HepG2 (cell line): Measurements from ENCODE around the gene APLNR. TPM values are rescaled to one million over a fixed set of nuclear protein-coding genes. Genes with fewer than 3 reads are reported as not detected.
A peak's percentile ranks its signal among the peaks of the same experiment; 100 is the strongest.

Source experiments
- ATAC-seq: fragments of 200-7000 bp; cut with Tn5 transposase; 3 replicates; pipeline ENCODE4 v1.9.1; 2020; ENCODE audit warnings: mild to moderate bottlenecking, moderate library complexity
- BruUV-seq: library from RNA; stranded (reverse); fragments of 400-500 nt; replicated peaks from 2 replicates; lab custom pipeline; 2021; lab: Mats Ljungman, UMichigan
- CTCF ChIA-PET: fragments of 300-600 bp; formaldehyde crosslinking; extraction: SDS; loops from one replicate; lab custom pipeline; 2021; ENCODE audit warnings: low total read pairs, inconsistent platforms, low intra/inter-chr PET ratio; lab: Yijun Ruan, JAX
- POLR2A ChIA-PET: fragments of 350-600 bp; sonication (Branson Sonifier 250); formaldehyde crosslinking; loops from one replicate; lab custom pipeline; 2020; ENCODE audit warnings: antibody characterized with exemption, inconsistent platforms; lab: Yijun Ruan, JAX
- DNase-seq: peaks from one replicate; pipeline ENCODE4 v3.0.0-alpha.2; 2015; ENCODE audit warnings: low spot score
- FAIRE-seq: peaks from 3 replicates; lab custom pipeline; 2011; peaks lifted over from hg19 to GRCh38; lab: Jason Lieb, UNC
- H2AFZ ChIP-seq: one replicate; pipeline ENCODE4 v1.6.1; 2011; ENCODE audit warnings: low read length, inconsistent platforms
- H3K27ac ChIP-seq: fragments of 300-600 bp; 3 replicates; pipeline ENCODE4 v1.8.0; 2011; ENCODE audit warnings: mixed run types, mild to moderate bottlenecking, mixed read lengths, low read length, inconsistent platforms; ENCODE audit not compliant: insufficient read depth; ENCODE audit errors: extremely low read length
- H3K27me3 ChIP-seq, 2 experiments: fragments of 200-600 bp in 1 of 2; 2 replicates in 1 of 2; 3 replicates in 1 of 2; pipeline versions ENCODE4 v1.6.0 to v1.8.0; 2011; ENCODE audit warnings: low read length in 2 of 2, mild to moderate bottlenecking in 2 of 2, moderate library complexity in 2 of 2, inconsistent platforms in 1 of 2; ENCODE audit not compliant: insufficient read depth in 2 of 2, control insufficient read depth in 1 of 2
- H3K36me3 ChIP-seq, 2 experiments: fragments of 200-600 bp in 1 of 2; replicated peaks in 1 of 2; 2 replicates in 1 of 2; 3 replicates in 1 of 2; pipeline versions ENCODE4 v1.5.1 to v1.8.0; 2011; ENCODE audit warnings: low read length in 2 of 2, inconsistent platforms in 1 of 2; ENCODE audit not compliant: insufficient read depth in 2 of 2, control insufficient read depth in 1 of 2
- H3K4me1 ChIP-seq: 2 replicates; pipeline ENCODE4 v1.5.1; 2012; ENCODE audit warnings: low read length, inconsistent platforms; ENCODE audit not compliant: insufficient read depth
- H3K4me2 ChIP-seq: 2 replicates; pipeline ENCODE4 v1.6.0; 2011; ENCODE audit warnings: low read depth, low read length, inconsistent platforms
- H3K4me3 ChIP-seq, 3 experiments: fragments of 200-600 bp in 1 of 3; sonication (generic), shearing (Covaris generic) in 1 of 3; replicated peaks in 1 of 3; 2 replicates each; pipeline ENCODE4 v1.5.1; 2011 to 2016; ENCODE audit warnings: low read length in 3 of 3, inconsistent platforms in 2 of 3, low read depth in 2 of 3, mild to moderate bottlenecking in 2 of 3, control low read depth in 1 of 3, mixed read lengths in 1 of 3; ENCODE audit not compliant: insufficient read depth in 1 of 3
- H3K79me2 ChIP-seq: one replicate; pipeline ENCODE4 v1.6.1; 2011; ENCODE audit warnings: low read length, inconsistent platforms; ENCODE audit not compliant: insufficient read depth
- H3K9ac ChIP-seq: 2 replicates; pipeline ENCODE4 v1.6.0; 2011; ENCODE audit warnings: mild to moderate bottlenecking, low read depth, low read length, inconsistent platforms; ENCODE audit not compliant: insufficient read depth
- H3K9me3 ChIP-seq: 2 replicates; pipeline ENCODE4 v1.5.1; 2012; ENCODE audit warnings: mild to moderate bottlenecking, low read length
- H4K20me1 ChIP-seq: 2 replicates; pipeline ENCODE4 v1.6.0; 2011; ENCODE audit warnings: inconsistent platforms, mild to moderate bottlenecking, low read length, moderate library complexity; ENCODE audit not compliant: insufficient read depth
- ATM ChIP-seq: fragments of 450-650 bp; IDR thresholded peaks from 2 replicates; pipeline ENCODE4 v1.7.1; 2017; ENCODE audit warnings: mild to moderate bottlenecking, borderline replicate concordance
- NAIF1 ChIP-seq: sonication (generic); formaldehyde crosslinking; IDR thresholded peaks from 2 replicates; pipeline ENCODE4 v1.5.0; 2020; ENCODE audit warnings: mild to moderate bottlenecking, missing genetic modification reagents, borderline replicate concordance
- ZNF883 ChIP-seq: sonication (generic); formaldehyde crosslinking; IDR thresholded peaks from 2 replicates; pipeline ENCODE4 v1.5.1; 2020; ENCODE audit warnings: mild to moderate bottlenecking, missing genetic modification reagents; ENCODE audit errors: not compliant biosample characterization
- WGBS: methylation state at CpG from one replicate; pipeline ENCODE4 v1.1.6; 2017; ENCODE audit warnings: low lambda C conversion rate; 5-methylcytosine and 5-hydroxymethylcytosine counted together
- in situ Hi-C: cut with HindIII; loops from 2 replicates; pipeline ENCODE4 v1.10.0; 2017; ENCODE audit warnings: low pct_unique_long_range_greater_than_20kb; ENCODE audit not compliant: extremely low pct_ligation_motif_present
- intact Hi-C: fragments of 100-400 bp; cut with micrococcal nuclease; formaldehyde crosslinking; loops from one replicate; pipeline ENCODE4 v1.10.0; 2022; ENCODE audit not compliant: unreplicated experiment
- polyA plus RNA-seq, 8 experiments: library from polyadenylated mRNA; depleted of rRNA in 3 of 8; stranded (reverse) in 7 of 8; unstranded in 1 of 8; fragments of >200 nt; fragmentation: Illumina TruSeq in 4 of 8; extraction: Trizol in 4 of 8; gene quantifications; 2 replicates each; pipeline versions ENCODE4 v1.2.1 to v1.2.3, GENCODE V29; 2011 to 2016; ENCODE audit warnings: low read depth in 4 of 8, missing spikeins in 1 of 8, mixed read lengths in 1 of 8; ENCODE audit not compliant: insufficient read depth in 1 of 8
- total RNA-seq, 5 experiments: library from RNA; depleted of rRNA; stranded (reverse); fragments of >200 nt; fragmentation: Illumina TruSeq; extraction: Trizol; gene quantifications; 2 replicates each; pipeline ENCODE4 v1.2.3, GENCODE V29; 2016; ENCODE audit warnings: low read depth in 1 of 5

APLNR gene
- total and polyA plus RNA-seq, 2 of the 13 experiments (the other 11 are each of a cell fraction or from before 2014, with no cell fraction given): not detected

DNA sequence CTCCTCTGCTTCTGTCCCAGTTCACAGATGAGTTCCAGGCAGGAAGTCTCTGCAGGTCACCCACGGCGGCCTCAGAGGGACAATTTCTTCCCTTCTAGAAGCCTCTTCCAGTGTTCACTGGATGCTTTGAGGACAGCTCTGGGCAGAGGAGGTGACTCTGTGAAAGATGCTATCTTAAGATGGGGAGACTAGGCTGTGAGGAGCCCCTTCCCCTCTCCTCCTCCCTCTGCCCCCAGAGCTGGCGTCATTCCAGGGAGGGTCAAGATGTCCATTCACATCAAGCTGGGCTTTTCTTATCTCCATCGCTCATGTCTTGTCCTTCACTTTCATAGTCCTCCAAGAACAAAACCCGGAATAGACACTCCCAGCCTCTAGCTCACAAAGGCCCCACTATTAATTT is 3.3 kb downstream of the APLNR start:
- Histone ChIP-seq H2AFZ (no peak overlapping the region), H3K27me3 (peaks cover 2 to 26% of the 10 kb centered on the region in 2 experiments; a peak in 3 of 5 replicates), H3K4me2 (no peak overlapping the region), H3K27ac (no peak overlapping the region), H3K36me3 (no peaks in the 10 kb centered on the region), H3K79me2 (no peaks in the 10 kb centered on the region), H3K9ac (no peak overlapping the region), H4K20me1 (no peaks in the 10 kb centered on the region), H3K4me3 (no peak overlapping the region), H3K9me3 (no peaks in the 10 kb centered on the region), H3K4me1 (no peaks in the 10 kb centered on the region)
- TF ChIP-seq NAIF1 (CRISPR knock-in tag): no peak
- DNase-seq: no peak
- intact Hi-C loops: no loop called here
- CTCF ChIA-PET: no interaction called here
- no peak for FAIRE-seq
- no peak for ATAC-seq
- in situ Hi-C loops: no loop called here
- 6% methylated on average over 5 of the region's 5 CpGs for WGBS
- POLR2A ChIA-PET: no interaction called here
- BruUV-seq: no TSS peak

DNA sequence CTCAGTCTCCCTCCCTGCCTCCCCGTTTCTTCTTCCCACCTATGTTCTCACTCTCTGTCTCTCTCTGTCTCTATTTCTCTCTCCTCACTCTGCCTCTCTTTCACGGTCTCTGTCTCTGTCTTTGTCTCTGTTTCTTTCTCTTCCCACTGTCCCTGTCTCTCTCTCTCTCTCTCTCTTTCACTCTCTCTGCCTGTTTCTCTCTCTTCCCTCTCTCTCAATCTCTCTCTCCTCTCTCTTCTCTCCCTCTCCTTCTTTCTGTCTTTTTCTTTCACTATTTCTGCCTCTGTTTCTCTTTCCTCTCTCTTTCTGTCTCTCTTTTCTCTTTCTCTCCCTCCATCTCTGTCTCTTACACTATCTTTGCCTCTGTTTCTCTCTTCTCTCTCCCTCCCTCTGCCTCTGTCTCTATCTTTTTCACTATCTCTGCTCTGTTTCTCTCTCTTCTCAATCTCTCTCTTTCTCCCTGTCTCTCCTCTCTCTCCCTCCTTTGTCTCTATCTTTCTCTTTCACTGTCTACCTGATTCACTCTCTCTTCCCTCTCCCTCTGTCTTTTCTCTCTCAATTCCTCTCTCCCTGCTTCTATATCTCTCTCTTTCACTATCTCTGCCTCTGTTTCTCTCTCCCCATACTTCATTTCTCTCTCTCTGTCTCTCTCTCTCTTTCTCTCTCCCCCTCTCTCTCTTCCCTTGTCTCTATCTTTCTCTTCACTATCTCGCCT is 5.4 kb downstream of the APLNR start:
- no peak for TF ChIP-seq ZNF883
- TF ChIP-seq ATM: 0 out of 2 replicates have a peak, but pooled peaks have one; percentile 9
- TF ChIP-seq, all 625 proteins: peak for 1
- in situ Hi-C loops (no loop called here), intact Hi-C loops (no loop called here)
- no peaks in the 10 kb centered on the region for H3K36me3 ChIP-seq
- no peak overlapping the region for H3K4me2 ChIP-seq
- no peaks in the 10 kb centered on the region for H3K79me2 ChIP-seq
- no peak overlapping the region for H3K4me3 ChIP-seq
- no TSS peak for BruUV-seq
- ChIA-PET POLR2A (no interaction called here), CTCF (no interaction called here)
- no peak overlapping the region for H3K9ac ChIP-seq
- no peaks in the 10 kb centered on the region for H4K20me1 ChIP-seq
- no peaks in the 10 kb centered on the region for H3K9me3 ChIP-seq
- H3K4me1 ChIP-seq: no peaks in the 10 kb centered on the region
- DNase-seq (no peak), ATAC-seq (no peak), FAIRE-seq (no peak)
- peaks cover 2 to 21% of the 10 kb centered on the region in 2 experiments; a peak in 3 of 5 replicates for H3K27me3 ChIP-seq
- H2AFZ ChIP-seq: no peak overlapping the region
- no peak overlapping the region for H3K27ac ChIP-seq
- 1% methylated on average over 3 of the region's 3 CpGs for WGBS
